ENCODE results near the gene CAB39L. TPM values are rescaled to one million over a fixed set of nuclear protein-coding genes. Genes with fewer than 3 reads are reported as not detected.
A peak's percentile ranks its signal among the peaks of the same experiment; 100 is the strongest.

Gene CAB39L
- polyA plus RNA-seq, 1 of the 3 experiments (the other 2 are of a cell fraction) = 2.6 TPM

DNA sequence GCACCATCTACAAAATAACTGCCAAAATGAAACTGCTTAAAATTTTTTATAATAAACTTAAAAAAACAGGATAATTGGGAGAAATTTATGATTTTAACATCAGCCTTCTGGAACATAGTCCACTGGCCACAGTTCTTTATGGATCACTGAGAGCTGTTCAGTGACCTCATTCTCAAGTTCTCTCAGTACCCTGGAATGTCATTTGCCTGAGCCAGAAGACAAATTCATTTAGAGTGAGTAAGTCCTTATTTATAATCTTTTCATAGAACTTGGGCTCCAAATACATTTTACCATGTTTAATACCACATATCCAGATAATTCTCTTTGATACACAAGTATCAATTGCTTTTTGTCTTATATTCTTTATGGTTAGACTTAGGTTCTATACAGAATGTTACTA is 87.6 kb downstream of the CAB39L start (continued):
- TF ChIP-seq, protein P1, sequence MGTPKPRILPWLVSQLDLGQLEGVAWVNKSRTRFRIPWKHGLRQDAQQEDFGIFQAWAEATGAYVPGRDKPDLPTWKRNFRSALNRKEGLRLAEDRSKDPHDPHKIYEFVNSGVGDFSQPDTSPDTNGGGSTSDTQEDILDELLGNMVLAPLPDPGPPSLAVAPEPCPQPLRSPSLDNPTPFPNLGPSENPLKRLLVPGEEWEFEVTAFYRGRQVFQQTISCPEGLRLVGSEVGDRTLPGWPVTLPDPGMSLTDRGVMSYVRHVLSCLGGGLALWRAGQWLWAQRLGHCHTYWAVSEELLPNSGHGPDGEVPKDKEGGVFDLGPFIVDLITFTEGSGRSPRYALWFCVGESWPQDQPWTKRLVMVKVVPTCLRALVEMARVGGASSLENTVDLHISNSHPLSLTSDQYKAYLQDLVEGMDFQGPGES (IDR thresholded peaks at IDR 0.05; ENCODE audit: low read depth, low read length) = no peak
- TF ChIP-seq EZH2phosphoT487 (IDR thresholded peaks at IDR 0.05; ENCODE audit: borderline replicate concordance, low read depth) (no peak), USF2 (IDR thresholded peaks at IDR 0.05; ENCODE audit: borderline replicate concordance, low read depth, low read length) (no peak), ZBTB33 (IDR thresholded peaks at IDR 0.05; ENCODE audit: borderline replicate concordance, low read depth) (no peak), YY1 (IDR thresholded peaks at IDR 0.05; ENCODE audit: low read depth) (no peak), CHD2 (IDR thresholded peaks at IDR 0.05; ENCODE audit: low read length, partially characterized antibody) (no peak), RAD21 (IDR thresholded peaks at IDR 0.05; ENCODE audit: low read length) (no peak), SIN3A (IDR thresholded peaks at IDR 0.05; ENCODE audit: borderline replicate concordance, low read depth, low read length) (no peak), SMC3 (IDR thresholded peaks at IDR 0.05; ENCODE audit: low read depth, low read length) (no peak), RXRA (IDR thresholded peaks at IDR 0.05; ENCODE audit: borderline replicate concordance, low read depth) (peak; percentile 17; the same call in 1 of the 2 replicates), GABPA (IDR thresholded peaks at IDR 0.05; ENCODE audit: low read depth) (no peak)

GRCh38 chr13:49354719-49355118 is 89.1 kb downstream of the CAB39L start:
- H3K27me3 ChIP-seq (ENCODE audit: insufficient read depth) = no peaks in the 10 kb centered on the region
- peaks cover 0 to 24% of the 10 kb centered on the region in 2 experiments; a peak in 2 of 4 replicates for H3K4me1 ChIP-seq (ENCODE audit: control insufficient read depth in 1 of 2, insufficient read depth in 2 of 2, low read depth in 1 of 2, low read length in 1 of 2)
- no peaks in the 10 kb centered on the region for H3K9me2 ChIP-seq
- no peaks in the 10 kb centered on the region for H3K79me2 ChIP-seq (ENCODE audit: insufficient read depth)
- no peak overlapping the region for H3K4me2 ChIP-seq
- TF ChIP-seq RCOR1 (IDR thresholded peaks at IDR 0.05; ENCODE audit: low read length) (no peak), RAD21 (IDR thresholded peaks at IDR 0.05; ENCODE audit: low read length) (no peak), CHD2 (IDR thresholded peaks at IDR 0.05; ENCODE audit: low read length, partially characterized antibody) (no peak), NFIC (IDR thresholded peaks at IDR 0.05; ENCODE audit: borderline replicate concordance) (no peak), NRF1 (IDR thresholded peaks at IDR 0.05; ENCODE audit: low read depth, low read length) (no peak), EZH2phosphoT487 (IDR thresholded peaks at IDR 0.05; ENCODE audit: borderline replicate concordance, low read depth) (no peak), JUND (IDR thresholded peaks at IDR 0.05) (no peak), EP300 (IDR thresholded peaks at IDR 0.05; ENCODE audit: borderline replicate concordance in 1 of 2, low read depth in 1 of 2, low read length in 1 of 2) (no peak)
- H2AFZ ChIP-seq (ENCODE audit: low read depth) = no peak overlapping the region
- ChIA-PET CTCF (no interaction called here), POLR2A (no interaction called here)
- peaks cover 29% of the 10 kb centered on the region for H3F3A ChIP-seq (replicated peaks; ENCODE audit: insufficient read depth)
- H3K27ac ChIP-seq (ENCODE audit: low read depth in 2 of 2, low read length in 1 of 2) = peak overlapping the region; percentile 31 to 92; a peak in 2 of 4 replicates
- no peaks in the 10 kb centered on the region for H3K9me3 ChIP-seq
- no peak overlapping the region for H3K9ac ChIP-seq
- 75% methylated on average over 1 of the region's 1 CpG for WGBS (ENCODE audit: low lambda C conversion rate)
- no peaks in the 10 kb centered on the region for H4K20me1 ChIP-seq (ENCODE audit: insufficient read depth)
- no peak overlapping the region for H3K4me3 ChIP-seq (ENCODE audit: low read depth in 2 of 2, low read length in 1 of 2)
- DNase-seq = no peak
- peaks cover 0 to 3% of the 10 kb centered on the region in 2 experiments for H3K36me3 ChIP-seq (replicated peaks in 1 of 2; ENCODE audit: control insufficient read depth in 1 of 2, insufficient read depth in 2 of 2, low read length in 1 of 2)
